HEK293 (cell line): ENCODE data around the gene ARHGAP6.

Source experiments
- ATF2 ChIP-seq: fragments of 450-650 bp; formaldehyde crosslinking; IDR thresholded peaks from 2 replicates; pipeline ENCODE4 v1.5.1; 2016; ENCODE audit warnings: missing biosample characterization, missing genetic modification characterization, low read depth
- CTCF ChIP-seq: fragments of 450-650 bp; formaldehyde crosslinking; IDR thresholded peaks from 2 replicates; pipeline ENCODE4 v1.5.1; 2016; ENCODE audit warnings: missing biosample characterization, missing genetic modification characterization
- MZF1 ChIP-seq: fragments of 450-650 bp; formaldehyde crosslinking; IDR thresholded peaks from 2 replicates; pipeline ENCODE4 v1.5.1; 2017; ENCODE audit warnings: missing biosample characterization, missing genetic modification characterization, borderline replicate concordance
- PBX3 ChIP-seq: sonication (generic); formaldehyde crosslinking; IDR thresholded peaks from 2 replicates; pipeline ENCODE4 v1.8.1; 2022; ENCODE audit warnings: mild to moderate bottlenecking, moderate library complexity, missing genetic modification reagents
- REST ChIP-seq: fragments of 450-650 bp; formaldehyde crosslinking; IDR thresholded peaks from 2 replicates; pipeline ENCODE4 v1.5.1; 2016; ENCODE audit warnings: missing biosample characterization, missing genetic modification characterization
- YY1 ChIP-seq: fragments of 450-650 bp; formaldehyde crosslinking; IDR thresholded peaks from 2 replicates; pipeline ENCODE4 v1.5.1; 2018; ENCODE audit warnings: missing biosample characterization, missing genetic modification characterization
- ZFP41 ChIP-seq: fragments of 450-650 bp; formaldehyde crosslinking; IDR thresholded peaks from 2 replicates; pipeline ENCODE4 v1.5.1; 2016; ENCODE audit warnings: missing biosample characterization, missing genetic modification characterization, borderline replicate concordance
- ZNF174 ChIP-seq: fragments of 450-650 bp; formaldehyde crosslinking; IDR thresholded peaks from 2 replicates; pipeline ENCODE4 v1.5.0; 2017; ENCODE audit warnings: missing biosample characterization, mild to moderate bottlenecking, missing genetic modification characterization
- ZNF785 ChIP-seq: fragments of 450-650 bp; formaldehyde crosslinking; IDR thresholded peaks from 2 replicates; pipeline ENCODE4 v1.5.1; 2016; ENCODE audit warnings: missing biosample characterization, missing genetic modification characterization

- TF ChIP-seq REST (tag by site-specific recombination) (no peak), ZNF174 (no peak), CTCF (no peak), ZNF785 (tag by site-specific recombination) (no peak), YY1 (no peak), MZF1 (no peak), ZFP41 (tag by site-specific recombination) (no peak), PBX3 (CRISPR knock-in tag) (no peak), ATF2 (tag by site-specific recombination) (no peak)
Measured at GRCh38 chrX:11272863-11273262, 392.9 kb downstream of the ARHGAP6 start.
